HUDEP-2 (cell line): ENCODE results near the gene PTCD1.

Experiments
- DNase-seq, 76 experiments: peaks; one replicate each; lab custom pipeline; 2025; ENCODE audit not compliant: unreplicated experiment in 76 of 76; lab: John Stamatoyannopoulos, UW

PTCD1 gene

DNA sequence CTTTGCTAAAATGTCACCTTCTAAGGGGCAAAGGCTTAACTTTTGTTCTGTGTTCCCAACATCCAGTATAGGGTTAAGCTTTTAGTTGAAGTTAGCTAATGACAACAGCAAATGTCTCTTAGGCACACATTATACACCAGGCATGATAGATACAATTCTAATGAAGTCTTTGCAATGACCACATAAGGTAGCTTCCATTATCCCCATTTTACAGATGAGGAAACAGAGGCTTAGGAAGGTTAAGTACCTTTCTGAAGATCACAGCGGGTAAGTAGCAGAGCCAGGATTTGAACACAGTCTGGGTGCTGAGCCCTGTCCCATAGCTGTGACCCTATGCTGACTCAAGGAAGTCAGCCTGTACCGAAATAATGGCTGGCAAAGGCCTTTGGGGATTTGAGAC, 28.0 kb downstream of the PTCD1 start:
- no peak for DNase-seq

GRCh38 chr7:99409806-99410205, 28.8 kb downstream of the PTCD1 start:
- DNase-seq = peak in 2 of 76 experiments; percentile 9 to 12

GRCh38 chr7:99409192-99409572, 29.4 kb downstream of the PTCD1 start:
- peak in 3 of 76 experiments; percentile 6 to 23 (median 8) for DNase-seq

- peak in 75 of 76 experiments; percentile 54 to 97 (median 89) for DNase-seq
Observed at GRCh38 chr7:99408379-99409191, 30.0 kb downstream of the PTCD1 start, which contains the start of the genes BUD31 and PDAP1. Gene BUD31 (plus strand): TSS chr7:99408969. CDS start chr7:99411093, 2,124 bp downstream. Gene PDAP1 (minus strand): TSS chr7:99408597. CDS start chr7:99408548, 49 bp downstream.

DNA sequence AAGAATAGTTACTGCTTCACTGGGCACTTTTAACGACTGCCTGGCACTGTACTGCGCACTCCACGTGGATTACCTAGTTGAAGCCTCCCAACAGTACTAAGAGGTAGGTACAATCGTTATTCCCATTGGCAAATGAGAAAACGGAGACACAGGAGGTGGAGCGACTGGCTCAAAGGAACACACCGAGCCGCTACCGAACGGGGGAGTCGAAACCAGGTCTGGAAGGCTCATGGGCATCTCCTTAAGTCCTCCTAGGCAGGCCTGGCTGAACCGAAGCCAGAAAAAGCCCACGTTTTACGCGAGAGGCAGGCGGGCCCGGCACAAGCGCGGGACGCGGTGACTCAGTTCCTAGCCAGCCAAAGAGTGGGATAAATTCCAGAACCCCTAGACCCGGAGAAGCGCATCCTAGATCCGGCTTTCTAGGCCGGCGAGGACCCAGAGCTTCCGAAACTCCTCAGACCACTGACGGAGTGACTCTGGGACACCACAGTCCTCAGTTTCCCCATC, 30.7 kb downstream of the PTCD1 start:
- DNase-seq = peak in 38 of 76 experiments; percentile 3 to 64 (median 23)

DNA sequence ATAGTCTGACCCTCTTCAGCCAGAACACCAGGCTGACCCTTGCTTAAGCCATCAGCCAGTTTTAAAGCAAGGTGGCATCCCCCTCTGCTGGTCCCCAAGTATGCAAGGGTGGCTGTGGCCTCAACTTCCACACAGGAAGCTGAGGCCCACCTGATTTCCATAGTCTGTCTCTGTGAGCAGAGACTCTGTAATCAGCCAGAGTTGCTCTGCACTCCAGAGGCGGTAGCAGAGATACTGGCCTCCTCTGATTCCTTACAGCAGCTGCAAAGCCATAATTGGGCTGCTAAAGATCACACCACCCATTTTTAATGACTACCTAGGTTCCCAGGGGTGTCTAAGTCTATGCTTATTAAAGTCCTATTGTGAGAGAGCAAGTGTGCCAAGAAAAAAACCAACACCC, 32.0 kb downstream of the PTCD1 start:
- peak in 3 of 76 experiments; percentile 8 to 18 (median 14) for DNase-seq

DNA sequence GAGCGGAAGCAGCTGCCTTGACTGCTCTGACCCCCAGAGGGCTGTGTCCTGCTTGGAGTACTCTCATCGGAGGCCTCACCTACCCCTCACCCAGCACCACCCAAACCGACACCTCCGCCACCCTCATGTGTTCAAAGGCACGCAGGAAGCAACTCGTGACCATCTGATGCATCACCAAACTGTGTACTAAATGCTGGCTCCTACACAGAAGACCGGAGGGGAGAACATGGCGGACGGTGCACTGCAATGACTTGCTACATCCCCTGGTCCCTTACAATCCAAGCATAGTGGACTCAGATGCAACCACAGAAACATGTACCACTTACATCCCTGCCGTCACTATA, 33.6 kb downstream of the PTCD1 start:
- DNase-seq = no peak

- DNase-seq = no peak
Observed at GRCh38 chr7:99404235-99404976, 34.2 kb downstream of the PTCD1 start.

- DNase-seq = no peak
Observed at GRCh38 chr7:99403764-99404163, 34.8 kb downstream of the PTCD1 start.

GRCh38 chr7:99402854-99403253, 35.7 kb downstream of the PTCD1 start:
- no peak for DNase-seq

- DNase-seq = no peak
Observed at GRCh38 chr7:99399597-99399996, 39.0 kb downstream of the PTCD1 start.

DNA sequence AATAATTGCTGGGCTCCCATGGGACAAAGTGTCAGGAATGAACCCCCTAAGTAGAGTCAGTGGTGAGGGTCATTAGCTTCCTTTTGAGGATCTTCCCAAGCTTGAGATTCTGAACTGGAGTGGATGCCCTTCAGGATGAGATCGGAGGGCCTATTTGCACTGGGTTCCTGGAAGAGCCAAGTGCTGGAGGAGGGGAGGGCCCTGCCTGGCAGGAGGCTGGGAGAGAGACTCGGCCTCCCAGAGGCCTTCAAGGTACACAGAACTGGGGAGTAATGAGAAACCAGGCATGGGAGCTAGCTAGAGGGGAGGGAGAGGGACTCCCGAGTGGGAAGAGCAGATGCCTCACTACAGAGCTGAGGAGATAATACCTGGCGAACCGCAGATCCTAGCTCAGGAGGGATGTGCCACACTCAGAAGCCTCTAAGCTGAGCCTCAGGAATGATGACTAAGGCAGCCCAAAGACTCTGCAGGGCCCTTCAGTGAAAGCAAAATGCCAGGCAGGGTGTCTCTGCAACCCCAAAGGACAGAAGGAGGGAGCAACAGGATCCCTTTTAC, 39.6 kb downstream of the PTCD1 start:
- no peak for DNase-seq

DNA sequence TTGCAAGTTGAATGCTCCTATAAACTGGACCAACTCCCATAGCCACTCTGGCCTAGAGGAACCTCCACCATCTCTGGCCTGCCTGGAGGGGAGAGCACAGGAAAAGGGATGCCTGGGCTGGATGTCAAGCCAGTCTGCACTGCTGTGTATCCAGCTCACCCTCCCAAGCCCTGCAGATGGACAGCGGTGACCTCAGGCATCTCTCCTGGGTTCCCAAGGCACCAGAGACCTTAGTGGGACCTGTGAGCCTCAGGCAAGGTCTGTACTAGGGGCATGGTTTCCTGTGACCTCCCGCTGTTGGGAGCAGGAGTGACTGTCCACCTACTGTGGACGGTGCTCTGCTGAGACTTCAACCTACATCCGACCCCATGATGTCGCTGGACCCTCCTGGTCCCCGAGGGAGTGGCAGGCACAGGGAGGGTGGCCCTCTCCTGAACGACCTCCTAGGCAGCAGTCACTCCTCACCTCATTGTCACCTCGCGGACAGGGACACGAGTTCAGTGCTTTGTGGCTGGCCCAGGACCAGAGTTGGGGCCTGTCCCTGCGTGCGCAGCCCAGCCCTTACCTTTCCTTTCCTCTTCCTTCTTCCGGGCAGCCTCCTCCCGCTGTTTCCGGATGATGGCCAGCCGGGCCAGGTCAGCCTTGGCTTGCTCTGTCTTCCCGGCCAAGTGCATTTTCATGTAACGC, 41.2 kb downstream of the PTCD1 start:
- no peak for DNase-seq

DNA sequence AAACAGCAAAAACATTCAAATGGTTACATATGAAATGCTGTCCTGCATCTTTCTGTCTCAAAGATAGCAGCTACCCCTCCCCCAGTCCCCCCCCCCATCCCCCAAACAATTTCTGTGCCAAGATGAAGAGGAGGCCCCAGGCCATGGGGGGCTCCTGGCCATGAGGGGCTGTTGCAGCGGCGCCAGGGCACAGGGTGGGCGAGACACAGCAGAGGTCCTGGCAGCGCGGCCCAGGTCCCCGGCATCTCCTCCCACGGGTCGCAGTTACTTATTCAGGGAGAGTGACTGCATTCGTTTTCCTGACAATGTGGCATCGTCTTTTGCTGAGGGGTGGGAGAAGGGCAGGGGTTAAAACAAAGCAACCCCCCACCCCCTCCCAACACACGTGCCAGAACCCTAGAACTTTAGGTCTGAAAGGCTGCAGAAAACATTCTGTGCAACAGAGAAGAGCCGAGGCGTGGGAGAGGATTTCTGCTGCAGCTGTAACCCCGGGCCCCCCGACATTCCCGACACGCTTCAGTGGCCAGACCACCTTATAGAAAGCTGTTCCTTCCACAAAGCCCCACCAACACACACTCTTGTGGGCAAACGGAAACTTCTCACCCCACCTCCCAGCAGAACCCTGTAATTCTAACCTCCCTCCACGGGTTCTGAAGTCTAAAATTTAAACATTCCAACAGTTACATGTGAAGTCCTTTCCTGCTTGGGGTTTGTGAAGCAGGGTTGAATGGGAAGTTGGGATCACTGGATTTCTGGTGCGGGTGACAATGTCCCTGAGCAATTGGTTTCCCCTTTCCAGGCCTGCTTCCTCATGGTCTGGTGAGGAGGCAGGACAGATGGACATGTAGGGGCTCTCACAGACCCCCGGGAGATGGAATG, 41.9 kb downstream of the PTCD1 start:
- DNase-seq = no peak

DNA sequence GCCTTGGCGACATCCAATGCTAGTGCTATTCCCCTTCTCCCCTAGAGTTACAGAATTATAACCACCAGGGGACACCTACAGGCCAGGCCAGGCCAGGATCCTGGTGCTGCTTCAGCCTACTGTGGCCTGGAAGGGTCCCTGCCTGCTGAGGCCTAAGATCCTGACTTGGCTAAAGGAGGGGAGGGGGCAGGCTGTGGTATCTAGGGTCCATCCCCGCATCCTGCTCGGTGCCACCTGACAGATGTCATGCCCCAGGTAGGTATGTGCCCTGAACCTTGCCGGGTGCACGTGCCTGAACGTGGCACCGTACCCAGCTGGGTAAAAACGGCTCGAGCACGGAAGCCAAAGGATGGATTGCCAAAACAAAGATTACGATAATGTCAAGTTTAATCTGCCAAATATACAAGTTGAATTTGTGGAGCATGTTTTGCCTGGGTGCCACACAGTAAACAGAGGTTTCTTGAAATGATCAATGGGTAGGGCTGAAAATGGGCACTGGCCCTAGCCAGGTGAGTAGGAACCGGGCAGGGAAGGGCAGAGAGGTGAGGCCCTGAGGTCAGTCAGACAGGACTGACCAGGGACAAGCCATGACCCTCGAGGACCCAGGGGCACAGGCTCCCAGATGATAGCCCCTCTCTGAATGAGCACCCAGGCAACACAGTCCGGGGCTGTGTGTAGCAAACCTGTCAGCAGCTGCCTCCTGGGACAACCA, 42.8 kb downstream of the PTCD1 start:
- DNase-seq = no peak

- DNase-seq = no peak
Observed at GRCh38 chr7:99394188-99394502, 44.5 kb downstream of the PTCD1 start.

DNA sequence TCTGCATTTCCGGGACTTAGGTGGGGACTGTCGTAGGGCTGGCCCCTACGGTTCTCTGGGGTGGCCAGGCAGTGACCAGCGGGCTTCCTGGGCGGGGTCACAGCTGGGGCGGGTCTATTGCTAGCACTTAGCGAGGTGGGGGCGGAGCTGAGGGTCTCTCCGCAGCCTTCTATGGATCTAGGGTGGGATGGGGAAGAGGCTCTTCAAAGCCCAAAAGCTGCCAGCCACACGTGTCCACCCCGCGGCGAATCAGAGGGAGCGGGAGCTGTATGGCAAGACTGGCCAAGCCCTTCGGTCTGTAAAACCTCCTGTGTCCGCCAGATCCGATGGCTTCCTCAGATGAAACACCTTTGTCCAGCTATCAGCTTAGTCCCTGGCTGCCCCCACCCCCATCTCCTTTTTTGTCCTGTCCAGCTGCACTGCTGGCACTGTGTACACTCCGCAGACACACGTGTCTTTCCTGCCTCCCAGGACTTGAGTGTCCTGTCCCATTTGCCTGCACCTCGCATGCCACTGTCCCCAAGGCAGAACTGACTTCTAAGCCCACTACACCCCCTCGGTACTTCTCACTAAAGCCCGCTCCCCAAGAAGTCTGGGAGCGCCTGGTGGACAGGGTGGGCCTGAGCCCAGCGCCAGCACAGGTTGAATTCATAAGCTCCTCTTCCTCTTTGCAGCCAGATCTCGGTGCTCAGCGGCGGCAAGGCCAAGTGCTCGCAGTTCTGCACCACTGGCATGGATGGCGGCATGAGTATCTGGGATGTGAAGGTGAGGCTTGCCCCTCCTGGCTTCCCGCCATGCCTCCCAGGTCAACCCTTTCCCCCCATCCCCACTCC, 45.0 kb downstream of the PTCD1 start:
- peak in 1 of 76 experiments; percentile 37 for DNase-seq

GRCh38 chr7:99392659-99393354, 45.8 kb downstream of the PTCD1 start:
- peak in 48 of 76 experiments; percentile 2 to 67 (median 42) for DNase-seq
